H1 (cell line): ENCODE measurements around the gene TAF10. TPM values are rescaled to one million over a fixed set of nuclear protein-coding genes. Genes with fewer than 3 reads are reported as not detected.

Experiments
- CTCF ChIA-PET: fragments of 300-600 bp; sonication (Branson Sonifier 250); formaldehyde crosslinking; loops from one replicate; lab custom pipeline; 2021; ENCODE audit not compliant: partially characterized antibody; lab: Charles Lee
- POLR2A ChIA-PET: fragments of 300-600 bp; sonication (Branson Sonifier 250); formaldehyde crosslinking; loops from one replicate; lab custom pipeline; 2021; ENCODE audit warnings: inconsistent platforms; ENCODE audit not compliant: partially characterized antibody; lab: Charles Lee
- DNase-seq, 2 experiments: peaks; one replicate each; pipeline versions ENCODE4 v3.0.0 to v3.0.0-alpha.2; 2010 to 2022; ENCODE audit warnings: low spot score in 2 of 2, low read depth in 1 of 2, mixed read lengths in 1 of 2
- FAIRE-seq: peaks from 2 replicates; lab custom pipeline; 2011; peaks lifted over from hg19 to GRCh38; lab: Jason Lieb, UNC
- H2AFZ ChIP-seq: 2 replicates; pipeline ENCODE4 v1.8.1; 2012; ENCODE audit warnings: low read length, inconsistent platforms
- H2AK5ac ChIP-seq: 2 replicates; pipeline ENCODE4 v1.6.1; 2013; ENCODE audit warnings: low read depth, low read length
- H2BK120ac ChIP-seq: replicated peaks from 2 replicates; pipeline ENCODE3; 2013; ENCODE audit warnings: low read depth, low read length, inconsistent platforms
- H2BK12ac ChIP-seq: 2 replicates; pipeline ENCODE4 v1.6.1; 2013; ENCODE audit warnings: low read depth, low read length
- H2BK15ac ChIP-seq: 2 replicates; pipeline ENCODE4 v1.6.1; 2013; ENCODE audit warnings: low read length
- H2BK20ac ChIP-seq: 2 replicates; pipeline ENCODE4 v1.6.1; 2013; ENCODE audit warnings: low read length
- H2BK5ac ChIP-seq: 2 replicates; pipeline ENCODE4 v1.6.1; 2013; ENCODE audit warnings: low read depth, low read length
- H3K14ac ChIP-seq: 2 replicates; pipeline ENCODE4 v1.6.1; 2013; ENCODE audit warnings: inconsistent platforms; ENCODE audit not compliant: insufficient read length
- H3K18ac ChIP-seq: 2 replicates; pipeline ENCODE4 v1.6.1; 2013; ENCODE audit warnings: low read length; ENCODE audit errors: extremely low read depth
- H3K23ac ChIP-seq: 2 replicates; pipeline ENCODE4 v1.6.1; 2013; ENCODE audit warnings: inconsistent platforms; ENCODE audit not compliant: insufficient read length
- H3K23me2 ChIP-seq: 2 replicates; pipeline ENCODE4 v1.6.1; 2013; ENCODE audit warnings: low read depth, low read length
- H3K27ac ChIP-seq: 2 replicates; pipeline ENCODE4 v1.6.1; 2011; ENCODE audit warnings: low read depth, low read length, inconsistent platforms
- H3K27me3 ChIP-seq, 4 experiments: replicated peaks in 1 of 4; 1 replicate in 1 of 4; 2 replicates in 3 of 4; pipeline versions ENCODE4 v1.6.1 to v1.8.1; 2011 to 2013; ENCODE audit warnings: low read length in 3 of 4, mild to moderate bottlenecking in 3 of 4, inconsistent platforms in 2 of 4, mixed read lengths in 2 of 4, moderate library complexity in 1 of 4; ENCODE audit not compliant: control insufficient read depth in 3 of 4, insufficient read depth in 3 of 4; ENCODE audit errors: extremely low read depth in 1 of 4
- H3K36me3 ChIP-seq, 4 experiments: 2 replicates each; pipeline versions ENCODE4 v1.6.1 to v1.8.1; 2011 to 2013; ENCODE audit warnings: mild to moderate bottlenecking in 4 of 4, low read length in 3 of 4, moderate library complexity in 2 of 4, control low read depth in 1 of 4, inconsistent platforms in 1 of 4; ENCODE audit not compliant: insufficient read depth in 4 of 4, control insufficient read depth in 2 of 4
- H3K4ac ChIP-seq: replicated peaks from 2 replicates; pipeline ENCODE3; 2013; ENCODE audit warnings: low read length, low read depth, mixed read lengths, inconsistent platforms; ENCODE audit not compliant: insufficient read length
- H3K4me1 ChIP-seq, 4 experiments: replicated peaks in 1 of 4; 1 replicate in 1 of 4; 2 replicates in 3 of 4; pipeline versions ENCODE4 v1.6.1 to v1.8.1; 2011 to 2013; ENCODE audit warnings: low read length in 3 of 4, inconsistent platforms in 2 of 4, mixed read lengths in 1 of 4; ENCODE audit not compliant: insufficient read depth in 4 of 4, control insufficient read depth in 3 of 4
- H3K4me2 ChIP-seq, 2 experiments: 2 replicates each; pipeline versions ENCODE4 v1.6.1 to v1.8.1; 2011 to 2013; ENCODE audit warnings: low read depth in 2 of 2, low read length in 2 of 2, control low read depth in 1 of 2, inconsistent platforms in 1 of 2, mild to moderate bottlenecking in 1 of 2; ENCODE audit not compliant: insufficient read depth in 1 of 2
- H3K4me3 ChIP-seq, 4 experiments: fragments of 200-600, 300-600 bp in 1 of 4; sonication (generic), shearing (Covaris generic), sonication (Bioruptor Twin) in 1 of 4; 2 replicates each; pipeline versions ENCODE4 v1.5.1 to v1.8.1; 2011 to 2016; ENCODE audit warnings: low read length in 4 of 4, low read depth in 3 of 4, control low read depth in 2 of 4, inconsistent platforms in 2 of 4, mild to moderate bottlenecking in 2 of 4, mixed read lengths in 1 of 4, moderate library complexity in 1 of 4; ENCODE audit not compliant: insufficient read depth in 2 of 4; ENCODE audit errors: extremely low read depth in 1 of 4
- H3K56ac ChIP-seq: replicated peaks from 2 replicates; pipeline ENCODE3; 2013; ENCODE audit warnings: low read depth, mild to moderate bottlenecking, mixed read lengths, low read length, inconsistent platforms; ENCODE audit not compliant: insufficient read length
- H3K79me1 ChIP-seq: 2 replicates; pipeline ENCODE4 v1.6.1; 2013; ENCODE audit warnings: low read depth, low read length, control low read depth
- H3K79me2 ChIP-seq, 2 experiments: 2 replicates each; pipeline versions ENCODE4 v1.6.1 to v1.8.1; 2012 to 2013; ENCODE audit warnings: low read length in 2 of 2, mild to moderate bottlenecking in 2 of 2, inconsistent platforms in 1 of 2; ENCODE audit not compliant: insufficient read depth in 2 of 2, control insufficient read depth in 1 of 2
- H3K9ac ChIP-seq, 4 experiments: replicated peaks in 1 of 4; 1 replicate in 1 of 4; 2 replicates in 3 of 4; pipeline versions ENCODE4 v1.6.1 to v1.8.1; 2011 to 2013; ENCODE audit warnings: low read depth in 3 of 4, low read length in 3 of 4, control low read depth in 2 of 4, mild to moderate bottlenecking in 2 of 4, moderate library complexity in 2 of 4, inconsistent platforms in 1 of 4; ENCODE audit errors: extremely low read depth in 1 of 4
- H3K9me3 ChIP-seq, 2 experiments: 2 replicates each; pipeline versions ENCODE4 v1.6.1 to v1.8.1; 2012 to 2013; ENCODE audit warnings: mild to moderate bottlenecking in 2 of 2, moderate library complexity in 2 of 2, control low read depth in 1 of 2, inconsistent platforms in 1 of 2, low read depth in 1 of 2, low read length in 1 of 2, mixed read lengths in 1 of 2; ENCODE audit not compliant: insufficient read depth in 2 of 2
- H4K20me1 ChIP-seq, 2 experiments: replicated peaks in 1 of 2; 2 replicates each; pipeline versions ENCODE3 to v1.8.1; 2011 to 2013; ENCODE audit warnings: inconsistent platforms in 2 of 2, low read length in 2 of 2, mild to moderate bottlenecking in 1 of 2; ENCODE audit not compliant: insufficient read depth in 2 of 2, control insufficient read depth in 1 of 2
- H4K5ac ChIP-seq: 2 replicates; pipeline ENCODE4 v1.6.1; 2013; ENCODE audit warnings: low read length, low read depth, mixed read lengths, inconsistent platforms; ENCODE audit not compliant: insufficient read length
- H4K8ac ChIP-seq: 2 replicates; pipeline ENCODE4 v1.8.0; 2013; ENCODE audit warnings: mild to moderate bottlenecking, moderate library complexity, low read length, inconsistent platforms; ENCODE audit not compliant: insufficient read depth; ENCODE audit errors: extremely low read depth
- H4K91ac ChIP-seq: replicated peaks from 2 replicates; pipeline ENCODE3; 2013; ENCODE audit warnings: low read length, mixed read lengths, inconsistent platforms; ENCODE audit not compliant: insufficient read length
- CBX5 ChIP-seq: fragments of 300-800, 300-1000 bp; sonication (generic); IDR thresholded peaks from 2 replicates; pipeline ENCODE4 v1.7.1; 2016; ENCODE audit warnings: antibody characterized with exemption, low read length, low read depth
- CHD2 ChIP-seq: IDR thresholded peaks from 2 replicates; pipeline ENCODE4 v1.6.1; 2012; ENCODE audit warnings: low read length, improper control_type of control experiment
- WGBS, 2 experiments: shearing (Covaris generic) in 1 of 2; methylation state at CpG; one replicate each; pipeline versions ENCODE4 v1.1.6 to v1.1.7; 2013 to 2015; ENCODE audit warnings: low lambda C conversion rate in 2 of 2, mixed read lengths in 2 of 2, inconsistent platforms in 1 of 2, low coverage in 1 of 2, missing lambda C conversion rate in 1 of 2; ENCODE audit not compliant: insufficient replicate concordance in 2 of 2, insufficient coverage in 1 of 2, insufficient read length in 1 of 2; ENCODE audit errors: extremely low coverage in 1 of 2, missing lambda C conversion rate in 1 of 2; 5-methylcytosine and 5-hydroxymethylcytosine counted together
- polyA plus RNA-seq, 7 experiments: library from polyadenylated mRNA; depleted of rRNA in 3 of 7; stranded (reverse) in 5 of 7; unstranded in 2 of 7; fragments of >200 nt in 5 of 7; fragments of 200-250 nt in 2 of 7; gene quantifications; 1 replicate in 5 of 7; 2 replicates in 1 of 7; 4 replicates in 1 of 7; pipeline versions ENCODE4 v1.2.1 to v1.2.3, GENCODE V29; 2011 to 2013; ENCODE audit warnings: missing spikeins in 2 of 7, mixed read lengths in 2 of 7
- total RNA-seq: library from RNA; stranded (reverse); fragmentation: NEBNext Ultra II Directional; extraction: Animal tissue kit (Norgen Biotek cat#: 25700); gene quantifications from 2 replicates; pipeline ENCODE4 v1.2.1, GENCODE V29; 2021

The TAF10 gene
- total and polyA plus RNA-seq, 2 of the 8 experiments (the other 6 are each of a cell fraction or from before 2014, with no cell fraction given): 128 to 213 TPM

DNA sequence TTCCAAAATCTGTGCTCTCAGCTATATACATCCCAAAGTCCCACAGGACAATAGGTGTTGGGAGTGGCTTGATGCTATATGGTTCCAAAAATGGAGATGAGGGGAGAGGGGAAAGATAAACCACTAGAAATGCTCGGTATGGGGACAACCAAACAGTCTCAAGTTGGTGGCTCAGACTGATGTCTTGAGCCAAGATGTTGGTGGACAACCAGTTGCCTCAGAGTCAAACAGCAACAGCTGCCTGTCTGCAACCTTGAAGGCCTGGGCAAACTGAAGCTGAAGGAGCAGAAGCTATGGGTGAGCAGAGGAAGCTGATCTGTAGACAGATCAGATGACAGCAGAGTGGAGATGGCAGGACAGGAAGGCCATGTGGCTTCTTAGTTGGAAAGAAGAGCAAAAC is 12.6 kb downstream of the TAF10 start:
- Histone ChIP-seq H3K27me3 (no peaks in the 10 kb centered on the region), H4K8ac (no peak overlapping the region), H3K9ac (no peak overlapping the region), H3K4me2 (no peak overlapping the region), H3K56ac (no peak overlapping the region), H3K14ac (no peak overlapping the region), H2BK15ac (no peak overlapping the region), H4K5ac (no peak overlapping the region), H3K18ac (no peak overlapping the region), H2BK12ac (no peak overlapping the region), H3K23ac (no peak overlapping the region), H3K36me3 (peaks cover 3 to 22% (median 9%) of the 10 kb centered on the region in 4 experiments; a peak in 7 of 8 replicates), H2BK5ac (no peak overlapping the region), H2AK5ac (no peak overlapping the region), H2BK20ac (no peak overlapping the region), H3K79me1 (peaks cover 7% of the 10 kb centered on the region), H3K9me3 (no peaks in the 10 kb centered on the region), H3K4me1 (peaks cover 0 to 4% (median 2%) of the 10 kb centered on the region in 4 experiments; a peak in 3 of 7 replicates), H3K79me2 (peaks cover 3 to 17% of the 10 kb centered on the region in 2 experiments), H4K91ac (no peak overlapping the region), H2AFZ (no peak overlapping the region), H2BK120ac (no peak overlapping the region), H3K4ac (no peak overlapping the region), H3K27ac (no peak overlapping the region), H3K23me2 (peaks cover 15% of the 10 kb centered on the region), H4K20me1 (peaks cover 0 to 10% of the 10 kb centered on the region in 2 experiments), H3K4me3 (no peak overlapping the region)
- POLR2A ChIA-PET: interaction anchor here (1.2 to 2.7 kb wide), 2 partner anchors 8 to 13 kb away, joined by 3 to 9 read pairs; partner anchors contain the start of gene TAF10
- CTCF ChIA-PET: interaction anchor here (0.6 to 1.6 kb wide), 3 partner anchors 12 to 158 kb away, joined by 3 to 5 read pairs (median 5); partner anchors contain the start of gene TAF10
- DNase-seq: no peak
- no peak for TF ChIP-seq CBX5
- TF ChIP-seq CHD2: no peak
- no peak for FAIRE-seq
- 100% methylated on average over 1 of the region's 1 CpG; no CpG with 5 or more reads in 1 of the 2 experiments for WGBS, 2 experiments
